ENCODE results near the gene P2RY12.

The P2RY12 gene

GRCh38 chr3:151346292-151346691, 38.3 kb downstream of the P2RY12 start:
- peak; percentile 53 for DNase-seq (ENCODE audit: low spot score)

DNA sequence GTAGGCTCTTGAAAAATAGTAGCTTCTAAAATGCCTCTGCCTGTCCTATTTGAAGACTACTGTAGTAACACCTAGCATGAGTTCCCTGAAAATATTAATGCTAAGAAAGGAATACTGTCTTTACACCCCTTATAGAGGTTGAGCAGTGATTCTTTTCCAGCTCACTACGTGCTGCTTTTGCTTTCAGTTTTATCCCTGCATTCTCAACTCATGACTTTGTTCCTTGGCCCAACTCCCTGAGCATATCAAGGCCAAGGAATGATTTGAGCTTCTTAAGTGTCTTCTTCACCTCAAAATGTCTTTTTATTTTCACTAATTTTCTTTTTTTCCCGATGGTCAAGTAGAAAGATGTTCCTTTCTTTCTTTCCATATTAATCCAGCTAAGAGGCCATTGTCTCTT, 38.7 kb downstream of the P2RY12 start:
- DNase-seq (ENCODE audit: low spot score), result no peak

DNA sequence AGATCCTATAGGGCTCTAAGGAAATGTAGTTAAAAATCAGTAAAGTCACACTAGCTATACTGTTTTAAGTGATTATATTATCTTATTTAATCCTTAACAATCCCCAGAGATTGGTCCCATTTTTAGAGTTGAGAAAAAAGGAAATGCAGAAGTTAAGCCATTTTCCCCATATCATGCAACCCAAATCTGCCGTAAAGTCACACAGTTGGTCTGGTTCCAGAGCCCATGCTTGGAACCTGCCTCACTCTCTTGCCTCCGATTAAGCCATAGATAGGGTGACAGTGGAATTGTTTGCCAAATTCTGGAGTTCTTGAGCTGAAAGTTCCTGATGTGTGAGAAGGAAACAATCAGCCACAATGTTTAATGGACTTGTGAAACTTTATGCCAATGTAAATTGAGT, 52.9 kb downstream of the P2RY12 start:
- no peak for DNase-seq (ENCODE audit: low spot score)

DNA sequence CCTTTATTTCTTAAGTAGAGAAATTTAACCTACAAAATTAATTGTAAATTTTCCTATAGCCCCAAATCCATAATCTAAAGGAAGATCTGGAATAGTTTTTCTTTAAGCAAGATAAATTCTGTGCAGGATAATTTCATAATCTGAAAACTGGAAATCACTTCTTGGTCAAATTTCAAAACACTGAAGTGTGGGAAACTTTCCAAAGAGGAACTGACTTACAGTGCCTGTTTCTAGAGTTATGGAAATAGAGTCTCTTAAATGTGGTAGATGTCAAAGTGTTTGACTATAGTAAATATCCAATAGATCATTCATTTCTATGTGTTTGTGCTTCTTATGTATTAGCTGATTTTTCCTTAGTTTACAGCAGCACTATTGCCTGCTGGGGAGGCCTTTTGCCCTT, 53.7 kb downstream of the P2RY12 start:
- no peak for DNase-seq (ENCODE audit: low spot score)

- peak; percentile 28 for DNase-seq (ENCODE audit: low spot score)
Observed at GRCh38 chr3:151330379-151330778, 54.2 kb downstream of the P2RY12 start.

DNA sequence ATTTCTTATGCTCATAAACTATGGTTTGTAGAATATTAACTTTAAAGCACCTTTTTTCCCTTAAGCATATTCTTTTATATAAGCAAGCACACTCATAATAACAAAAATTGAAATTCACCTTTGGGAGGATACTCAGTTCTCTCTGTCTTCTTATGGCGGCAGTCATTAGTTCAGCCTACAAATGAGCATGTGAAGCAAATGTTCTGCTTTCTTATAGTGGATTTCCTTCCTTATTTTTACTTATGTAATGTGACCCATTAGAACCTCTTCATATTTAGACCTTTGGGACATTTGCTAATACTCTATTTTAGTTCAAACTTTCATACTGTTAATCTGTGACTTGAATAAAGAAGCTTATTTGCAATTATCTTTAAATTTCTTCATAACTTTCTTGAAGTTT, 55.2 kb downstream of the P2RY12 start, which contains the start of gene P2RY13:
TSS of gene P2RY13 (minus strand) at position 187 of the 400 bp plus-strand sequence. CDS start at position 166, 21 bp downstream.
- DNase-seq (ENCODE audit: low spot score), result no peak

GRCh38 chr3:151328298-151328995, 56.1 kb downstream of the P2RY12 start:
- DNase-seq (ENCODE audit: low spot score), result no peak

DNA sequence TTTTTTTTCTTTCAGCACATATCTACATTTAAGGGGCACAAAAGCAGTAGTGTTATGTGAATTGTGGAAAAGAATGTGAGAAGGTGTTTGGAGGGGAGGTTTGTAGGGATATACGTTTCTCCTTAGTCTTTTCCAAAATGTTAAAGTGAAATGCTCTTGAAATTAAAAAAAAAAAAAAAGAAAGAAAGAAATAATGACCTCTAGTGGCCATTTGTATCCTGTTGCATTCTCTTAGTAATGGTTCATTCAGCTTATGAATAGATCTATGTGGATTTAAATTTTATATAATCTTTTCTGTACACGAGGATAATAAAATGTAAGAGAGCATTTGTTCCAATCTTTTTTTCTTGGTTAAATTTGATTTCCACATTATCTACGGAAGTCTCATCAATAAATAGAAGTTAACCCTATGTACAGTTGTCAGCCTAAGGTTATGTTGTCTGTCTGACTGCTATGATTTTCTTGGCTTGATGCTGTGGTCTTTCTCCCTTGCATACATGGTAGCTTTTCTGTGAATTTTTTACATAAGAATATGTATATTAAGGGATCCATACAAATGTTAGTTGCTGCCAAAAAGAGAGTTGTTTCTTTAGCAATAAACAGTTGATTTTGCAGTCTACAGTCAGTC, 56.9 kb downstream of the P2RY12 start:
- no peak for DNase-seq (ENCODE audit: low spot score)

DNA sequence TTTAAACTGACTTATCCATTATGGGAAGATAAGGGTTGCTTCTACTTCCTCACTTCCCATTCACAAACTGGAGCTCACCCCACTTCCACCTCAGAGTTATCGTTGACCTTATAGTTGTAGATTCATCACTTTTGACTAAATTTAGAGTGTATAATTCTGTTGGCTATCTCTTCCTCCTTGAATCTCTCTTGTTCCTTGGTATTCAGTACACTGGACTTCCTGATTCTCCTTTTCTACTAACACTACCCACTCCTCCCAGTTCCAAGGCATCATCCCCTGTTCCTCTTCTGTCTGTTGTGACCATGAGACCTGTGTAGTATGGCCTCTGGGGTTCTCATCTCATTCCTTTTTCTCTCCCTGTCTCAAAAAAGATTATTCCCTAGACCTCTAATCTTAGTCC, 62.0 kb downstream of the P2RY12 start:
- DNase-seq (ENCODE audit: low spot score), result no peak

DNA sequence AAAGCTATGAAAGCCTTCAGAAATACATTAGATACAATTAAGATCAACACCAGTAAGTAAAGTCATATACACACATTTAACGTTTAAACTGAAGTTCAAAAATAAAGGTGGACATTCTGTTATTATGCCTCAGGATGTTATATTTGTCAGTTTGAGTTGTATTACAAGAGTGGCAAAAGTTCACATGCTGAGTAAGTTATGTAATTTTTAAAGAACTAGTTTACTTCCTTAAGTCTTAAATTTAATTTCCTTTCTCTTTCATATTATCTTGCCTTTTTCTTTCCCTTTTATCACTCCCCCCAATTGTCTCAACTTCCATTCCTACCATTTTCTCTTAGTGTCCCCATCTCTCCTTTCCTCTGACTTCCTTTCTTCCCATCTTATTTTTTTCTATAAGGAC, 63.0 kb downstream of the P2RY12 start:
- DNase-seq (ENCODE audit: low spot score), result no peak

- no peak for DNase-seq (ENCODE audit: low spot score)
Observed at GRCh38 chr3:151320131-151320530, 64.4 kb downstream of the P2RY12 start.

- no peak for DNase-seq (ENCODE audit: low spot score)
Observed at GRCh38 chr3:151319628-151320027, 64.9 kb downstream of the P2RY12 start.

DNA sequence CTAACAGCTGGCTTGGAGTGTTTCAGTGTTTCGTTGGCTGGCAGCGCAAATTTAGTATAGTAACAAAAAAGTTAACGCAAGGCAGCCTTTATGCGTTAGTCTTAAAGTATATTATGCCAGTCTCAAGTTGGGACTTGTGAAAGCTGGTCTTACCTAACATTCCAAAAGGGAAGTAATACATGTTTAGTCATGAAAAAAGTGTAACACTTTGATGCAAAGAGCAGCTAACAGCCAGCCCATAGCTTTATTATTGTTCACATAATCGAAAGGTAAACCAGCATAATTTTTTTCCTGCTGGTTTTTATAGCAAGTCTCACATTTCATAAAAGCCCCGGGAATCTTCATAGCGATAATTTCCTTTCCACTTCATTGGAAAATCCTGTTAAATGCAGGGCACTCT, 65.6 kb downstream of the P2RY12 start:
- no peak for DNase-seq (ENCODE audit: low spot score)

GRCh38 chr3:151318313-151318712, 66.2 kb downstream of the P2RY12 start:
- DNase-seq (ENCODE audit: low spot score), result no peak

DNA sequence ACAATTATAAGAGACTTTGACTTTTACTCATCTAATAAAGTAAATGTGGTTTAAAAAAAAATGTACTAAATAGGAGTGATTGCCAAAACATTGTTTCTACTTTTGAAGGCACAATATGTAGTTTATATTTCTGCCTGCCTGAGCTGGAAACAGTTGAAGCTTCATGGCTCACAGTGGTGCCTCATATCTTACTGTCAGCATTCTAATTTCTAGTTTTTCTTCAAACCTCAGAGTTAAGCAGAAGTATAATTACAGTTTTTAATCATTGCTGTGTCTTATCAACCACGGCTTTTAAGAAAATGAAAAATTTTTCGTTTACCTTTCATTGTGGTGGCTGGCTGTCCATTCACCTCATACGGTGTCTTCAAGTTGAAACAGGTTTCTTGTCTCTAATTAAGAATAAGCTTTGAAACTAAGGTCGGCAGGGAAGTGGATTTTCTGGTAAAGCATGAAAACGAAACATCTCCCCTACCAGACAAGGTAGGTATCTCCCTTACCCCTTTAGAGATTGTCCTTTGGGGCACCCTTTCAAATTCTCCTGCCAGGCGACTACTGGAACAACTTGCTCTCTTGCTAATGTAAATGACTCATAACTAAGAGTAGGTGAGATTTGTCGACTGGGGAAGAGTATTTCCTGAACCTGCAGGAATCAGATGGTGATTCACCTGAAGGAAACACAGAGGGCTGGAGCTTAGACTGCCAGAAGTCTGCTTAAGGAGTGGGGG, 68.1 kb downstream of the P2RY12 start, which contains the start of gene GPR87:
TSS of gene GPR87 (minus strand) at position 554 of the 725 bp plus-strand sequence. CDS start 16,720 bp downstream, outside the sequence.
- no peak for DNase-seq (ENCODE audit: low spot score)

- DNase-seq (ENCODE audit: low spot score), result no peak
Observed at GRCh38 chr3:151315846-151316245, 68.7 kb downstream of the P2RY12 start.

DNA sequence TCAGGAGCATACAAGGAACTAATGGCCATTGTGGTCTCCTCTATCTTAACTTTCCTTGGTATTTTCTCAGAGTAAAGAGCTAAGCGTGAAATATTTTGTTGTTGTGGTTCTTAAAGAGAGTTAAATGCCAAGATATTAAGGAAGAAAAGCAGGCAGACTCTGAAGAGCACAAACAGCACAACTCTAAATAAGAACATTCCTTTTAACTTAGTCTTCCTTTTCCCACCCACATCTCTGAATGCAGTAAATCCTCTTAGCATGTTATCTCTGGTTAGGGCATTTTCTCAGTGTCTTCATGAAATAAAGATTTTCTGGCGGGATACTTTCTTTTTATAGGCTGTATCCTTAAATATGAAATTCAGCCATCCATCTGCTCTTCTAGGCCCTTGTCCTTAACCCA, 69.4 kb downstream of the P2RY12 start:
- no peak for DNase-seq (ENCODE audit: low spot score)

DNA sequence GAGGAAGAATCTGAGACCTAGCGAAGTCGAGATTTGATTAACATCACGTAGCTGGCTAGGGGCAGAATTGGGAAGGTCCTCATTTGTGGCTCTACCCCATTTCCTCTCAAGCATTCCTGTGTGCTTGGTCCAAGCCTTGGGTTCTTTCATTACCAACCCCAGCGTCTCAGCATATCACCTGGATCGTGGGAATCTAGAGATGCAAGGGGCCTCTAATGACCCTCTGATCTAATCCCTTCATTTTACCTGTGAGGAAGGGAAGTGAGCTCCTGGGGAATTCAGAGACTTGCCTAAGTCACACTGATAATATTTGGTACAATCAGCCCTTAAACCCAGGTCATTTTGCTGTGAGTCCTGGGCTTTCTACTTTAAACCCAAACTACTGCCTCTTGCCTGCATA, 70.0 kb downstream of the P2RY12 start:
- DNase-seq (ENCODE audit: low spot score), result no peak

GRCh38 chr3:151314137-151314536, 70.4 kb downstream of the P2RY12 start:
- no peak for DNase-seq (ENCODE audit: low spot score)

DNA sequence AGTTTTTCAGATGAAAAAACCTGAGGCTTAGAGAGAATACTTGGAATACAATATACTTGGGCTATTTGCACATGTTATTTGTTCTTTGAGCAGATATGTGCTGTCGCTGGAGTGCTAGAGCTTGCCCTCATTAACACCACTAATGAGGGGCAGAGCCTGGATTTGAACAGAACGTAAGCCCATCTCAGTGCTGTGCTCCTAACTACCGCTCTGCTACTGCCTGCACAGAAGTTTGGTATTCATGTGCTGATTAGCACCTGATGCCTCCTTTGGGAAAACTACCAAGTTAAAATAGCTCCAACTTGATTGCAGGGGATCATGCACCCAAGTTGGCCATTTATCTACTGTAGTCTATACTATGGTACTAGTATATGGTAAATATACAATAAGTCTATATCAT, 71.6 kb downstream of the P2RY12 start:
- DNase-seq (ENCODE audit: low spot score), result no peak

DNA sequence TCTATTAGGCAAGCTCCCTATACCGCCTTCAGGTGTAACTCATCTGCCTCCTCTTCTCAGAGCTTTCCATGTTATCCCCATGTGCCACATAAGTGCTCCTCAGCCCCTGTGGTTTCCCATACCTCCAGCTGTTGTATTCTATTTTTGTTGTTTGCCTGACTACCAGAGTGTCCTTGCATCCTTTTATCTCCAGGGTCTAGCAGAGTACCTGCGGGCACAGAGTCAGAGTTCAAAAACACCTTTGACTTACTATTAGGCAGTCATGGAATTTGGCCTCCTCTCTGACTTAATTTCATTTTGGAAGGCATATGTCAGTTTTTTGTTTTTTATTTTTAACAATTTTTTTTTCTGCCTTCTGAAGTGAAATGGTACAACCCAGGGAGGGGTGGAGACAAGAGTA, 75.0 kb downstream of the P2RY12 start:
- no peak for DNase-seq (ENCODE audit: low spot score)

- DNase-seq (ENCODE audit: low spot score), result no peak
Observed at GRCh38 chr3:151307583-151308488, 76.7 kb downstream of the P2RY12 start.

Measured in Ammon's horn (tissue), 1 donor.